ENCODE results near the gene NTHL1. TPM values are rescaled to one million over a fixed set of nuclear protein-coding genes. Genes with fewer than 3 reads are reported as not detected.

NTHL1 gene
- total and polyA plus RNA-seq, 2 of the 13 experiments (the other 11 are each of a cell fraction or from before 2014, with no cell fraction given) = 47.5 to 64.9 TPM

DNA sequence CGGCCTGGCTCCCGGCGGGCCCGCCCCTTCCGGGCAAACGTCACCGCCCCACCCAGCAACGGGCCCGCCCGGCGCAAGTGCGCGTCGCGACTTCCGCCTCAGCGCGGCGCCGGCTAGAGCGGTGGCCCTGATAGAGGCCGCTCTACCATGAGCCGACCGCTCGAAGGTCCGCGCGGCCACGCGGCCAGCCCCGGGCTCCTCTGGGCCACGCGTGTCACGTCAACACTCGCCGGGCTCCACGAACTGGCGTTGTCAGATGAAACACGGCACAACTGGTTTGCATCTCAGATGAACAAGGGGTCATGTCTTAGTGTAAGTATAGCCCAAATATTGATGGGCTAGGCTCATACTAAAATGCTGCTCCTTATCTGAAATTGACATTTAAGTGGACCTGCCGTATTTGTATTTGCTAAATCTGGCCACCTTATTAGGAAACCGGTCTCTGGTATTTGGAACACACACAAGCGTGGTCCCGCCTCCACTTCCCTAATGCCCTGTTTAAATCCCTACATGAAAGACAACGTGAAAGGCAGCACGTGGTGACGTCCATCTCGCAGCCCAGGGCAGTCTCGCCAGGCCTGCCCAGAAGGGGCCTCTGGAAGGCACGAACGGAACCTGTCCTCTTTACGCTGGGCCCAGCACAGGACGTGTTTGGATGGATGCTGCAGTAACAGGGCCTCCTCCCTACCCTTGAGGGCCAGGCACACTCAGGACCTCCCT, 37.7 kb downstream of the NTHL1 start, which contains the start of gene ZNF598 (continued):
- TF ChIP-seq ZNF574 (CRISPR knock-in tag; IDR thresholded peaks at IDR 0.05) = peak; percentile 99
- TF ChIP-seq RFXAP (CRISPR knock-in tag; IDR thresholded peaks at IDR 0.05; ENCODE audit: borderline replicate concordance) = peak; percentile 80
- TF ChIP-seq PCBP1 (IDR thresholded peaks at IDR 0.05; ENCODE audit: borderline replicate concordance, low read depth, low read length) = no peak
- TF ChIP-seq PCBP2 (optimal IDR thresholded peaks at IDR 0.05; ENCODE audit: low read depth, low read length, poor library complexity, severe bottlenecking) = no peak
- TF ChIP-seq ZKSCAN1 (IDR thresholded peaks at IDR 0.05; ENCODE audit: low read length) = no peak
- no peak for TF ChIP-seq HNF1B (CRISPR knock-in tag; IDR thresholded peaks at IDR 0.05)
- TF ChIP-seq BRD4 (CRISPR knock-in tag; IDR thresholded peaks at IDR 0.05) = peak; percentile 53; the same call in 1 of the 2 replicates
- TF ChIP-seq CSRNP1 (CRISPR knock-in tag; IDR thresholded peaks at IDR 0.05) = no peak
- no peak for TF ChIP-seq HNRNPL (IDR thresholded peaks at IDR 0.05; ENCODE audit: low read depth, low read length)
- TF ChIP-seq, protein P1, sequence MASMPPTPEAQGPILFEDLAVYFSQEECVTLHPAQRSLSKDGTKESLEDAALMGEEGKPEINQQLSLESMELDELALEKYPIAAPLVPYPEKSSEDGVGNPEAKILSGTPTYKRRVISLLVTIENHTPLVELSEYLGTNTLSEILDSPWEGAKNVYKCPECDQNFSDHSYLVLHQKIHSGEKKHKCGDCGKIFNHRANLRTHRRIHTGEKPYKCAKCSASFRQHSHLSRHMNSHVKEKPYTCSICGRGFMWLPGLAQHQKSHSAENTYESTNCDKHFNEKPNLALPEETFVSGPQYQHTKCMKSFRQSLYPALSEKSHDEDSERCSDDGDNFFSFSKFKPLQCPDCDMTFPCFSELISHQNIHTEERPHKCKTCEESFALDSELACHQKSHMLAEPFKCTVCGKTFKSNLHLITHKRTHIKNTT (CRISPR knock-in tag; IDR thresholded peaks at IDR 0.05) = no peak
- no peak for TF ChIP-seq LBX2 (CRISPR knock-in tag; IDR thresholded peaks at IDR 0.05; ENCODE audit: borderline replicate concordance)
- peak; percentile 59 for TF ChIP-seq ZNF446 (CRISPR knock-in tag; IDR thresholded peaks at IDR 0.05)
- no peak for TF ChIP-seq THAP8 (CRISPR knock-in tag; IDR thresholded peaks at IDR 0.05; ENCODE audit: borderline replicate concordance)
- no peak for TF ChIP-seq NCOA1 (CRISPR knock-in tag; IDR thresholded peaks at IDR 0.05)
- TF ChIP-seq, protein P2, sequence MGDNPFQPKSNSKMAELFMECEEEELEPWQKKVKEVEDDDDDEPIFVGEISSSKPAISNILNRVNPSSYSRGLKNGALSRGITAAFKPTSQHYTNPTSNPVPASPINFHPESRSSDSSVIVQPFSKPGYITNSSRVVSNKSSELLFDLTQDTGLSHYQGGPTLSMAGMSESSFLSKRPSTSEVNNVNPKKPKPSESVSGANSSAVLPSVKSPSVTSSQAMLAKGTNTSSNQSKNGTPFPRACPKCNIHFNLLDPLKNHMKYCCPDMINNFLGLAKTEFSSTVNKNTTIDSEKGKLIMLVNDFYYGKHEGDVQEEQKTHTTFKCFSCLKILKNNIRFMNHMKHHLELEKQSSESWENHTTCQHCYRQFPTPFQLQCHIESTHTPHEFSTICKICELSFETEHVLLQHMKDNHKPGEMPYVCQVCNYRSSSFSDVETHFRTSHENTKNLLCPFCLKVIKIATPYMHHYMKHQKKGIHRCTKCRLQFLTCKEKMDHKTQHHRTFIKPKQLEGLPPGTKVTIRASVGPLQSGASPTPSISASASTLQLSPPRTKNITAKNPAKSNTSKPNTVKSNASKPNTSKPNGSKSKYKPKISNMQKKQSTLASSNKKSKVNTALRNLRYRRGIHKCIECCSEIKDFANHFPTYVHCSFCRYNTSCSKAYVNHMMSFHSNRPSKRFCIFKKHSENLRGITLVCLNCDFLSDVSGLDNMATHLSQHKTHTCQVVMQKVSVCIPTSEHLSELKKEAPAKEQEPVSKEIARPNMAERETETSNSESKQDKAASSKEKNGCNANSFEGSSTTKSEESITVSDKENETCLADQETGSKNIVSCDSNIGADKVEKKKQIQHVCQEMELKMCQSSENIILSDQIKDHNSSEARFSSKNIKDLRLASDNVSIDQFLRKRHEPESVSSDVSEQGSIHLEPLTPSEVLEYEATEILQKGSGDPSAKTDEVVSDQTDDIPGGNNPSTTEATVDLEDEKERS (CRISPR knock-in tag; IDR thresholded peaks at IDR 0.05) = peak; percentile 74
- no peak for TF ChIP-seq ADNP (CRISPR knock-in tag; IDR thresholded peaks at IDR 0.05)
- no peak for TF ChIP-seq HOXD1 (CRISPR knock-in tag; IDR thresholded peaks at IDR 0.05)
